Naive B cell (primary cell): Measurements from ENCODE around the gene HID1. TPM values are rescaled to one million over a fixed set of nuclear protein-coding genes. Genes with fewer than 3 reads are reported as not detected.

Source experiments
- ATAC-seq, 2 donors: fragments of 150-1000 bp; cut with Tn5 transposase; 2 replicates each; pipeline ENCODE4 v1.10.0; 2021; ENCODE audit warnings: low read depth in 2 of 2, mild to moderate bottlenecking in 2 of 2, moderate library complexity in 2 of 2
- DNase-seq: peaks from one replicate; pipeline ENCODE4 v3.0.0; 2022
- H3K27ac Mint-ChIP-seq, 6 donors: one replicate each; pipeline ENCODE4 v1.8.0; 2020 to 2022; ENCODE audit warnings: mild to moderate bottlenecking in 6 of 6, mixed read lengths in 6 of 6, moderate library complexity in 5 of 6, inconsistent platforms in 2 of 6
- H3K27me3 Mint-ChIP-seq, 3 donors: one replicate each; pipeline ENCODE4 v1.8.0; 2021 to 2022; ENCODE audit warnings: mixed read lengths in 3 of 3, mild to moderate bottlenecking in 1 of 3
- H3K36me3 Mint-ChIP-seq, 2 donors: one replicate each; pipeline ENCODE4 v1.8.0; 2020 to 2022; ENCODE audit warnings: mixed read lengths in 2 of 2, inconsistent platforms in 1 of 2, mild to moderate bottlenecking in 1 of 2
- H3K4me1 Mint-ChIP-seq, 3 donors: one replicate each; pipeline ENCODE4 v1.8.0; 2020 to 2022; ENCODE audit warnings: mixed read lengths in 3 of 3, inconsistent platforms in 1 of 3, mild to moderate bottlenecking in 1 of 3, moderate library complexity in 1 of 3
- H3K4me3 Mint-ChIP-seq, 8 donors: one replicate each; pipeline ENCODE4 v1.8.0; 2020 to 2022; ENCODE audit warnings: mild to moderate bottlenecking in 8 of 8, mixed read lengths in 8 of 8, moderate library complexity in 8 of 8, inconsistent platforms in 2 of 8
- H3K9me3 Mint-ChIP-seq, 7 donors: one replicate each; pipeline ENCODE4 v1.8.0; 2020 to 2022; ENCODE audit warnings: mixed read lengths in 7 of 7, mild to moderate bottlenecking in 5 of 7, inconsistent platforms in 2 of 7, moderate library complexity in 1 of 7
- polyA plus RNA-seq, 6 donors: library from polyadenylated mRNA; unstranded; fragments of 300-500 nt; fragmentation: Illumina TruSeq; gene quantifications; one replicate each; pipeline ENCODE4 v1.2.3, GENCODE V29; 2021; ENCODE audit warnings: low read depth in 6 of 6

HID1 gene
- polyA plus RNA-seq, 6 donors from 2014 or later: 0.08 to 0.23 TPM; not detected in 4

DNA sequence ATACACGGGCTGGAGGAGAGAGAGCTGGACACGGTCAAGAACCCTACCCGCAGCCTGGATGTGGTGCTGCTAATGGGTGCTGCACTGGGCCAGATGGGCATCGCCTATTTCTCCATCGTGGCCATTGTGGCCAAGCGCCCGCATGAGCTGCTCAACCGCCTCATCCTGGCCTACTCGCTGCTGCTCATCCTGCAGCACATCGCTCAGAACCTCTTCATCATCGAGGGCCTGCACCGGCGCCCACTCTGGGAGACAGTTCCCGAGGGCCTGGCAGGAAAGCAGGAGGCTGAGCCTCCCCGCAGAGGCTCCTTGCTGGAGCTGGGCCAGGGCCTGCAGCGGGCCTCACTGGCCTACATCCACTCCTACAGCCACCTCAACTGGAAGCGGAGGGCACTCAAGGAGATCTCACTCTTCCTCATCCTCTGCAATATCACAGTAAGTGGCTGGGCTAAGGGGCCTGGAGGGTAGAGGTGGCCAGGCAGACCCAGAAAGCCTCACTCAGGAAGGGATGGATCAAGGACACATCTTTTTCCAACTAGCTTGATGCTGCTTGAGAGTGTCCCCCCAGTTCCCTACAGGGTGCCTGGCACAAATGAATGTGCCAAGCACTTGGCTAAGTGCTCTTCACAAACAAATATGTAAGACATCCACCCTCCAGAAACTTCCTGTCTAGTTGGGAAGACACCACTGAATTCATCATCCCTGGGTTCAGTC, 25.4 kb downstream of the HID1 start:
- Mint-ChIP-seq H3K4me1 (no peaks in the 10 kb centered on the region), H3K9me3 (no peaks in the 10 kb centered on the region), H3K4me3 (no peak overlapping the region), H3K36me3 (no peaks in the 10 kb centered on the region), H3K27ac (no peak overlapping the region), H3K27me3 (peaks cover 6 to 60% (median 22%) of the 10 kb centered on the region in 3 donors)
- no peak for DNase-seq
- no peak for ATAC-seq

- Mint-ChIP-seq H3K9me3 (no peaks in the 10 kb centered on the region), H3K4me3 (no peak overlapping the region), H3K27ac (no peak overlapping the region), H3K36me3 (no peaks in the 10 kb centered on the region), H3K27me3 (peaks cover 11 to 64% (median 27%) of the 10 kb centered on the region in 3 donors), H3K4me1 (no peaks in the 10 kb centered on the region)
- ATAC-seq: no peak
- DNase-seq: no peak
Measured at GRCh38 chr17:74946641-74947040, 25.9 kb downstream of the HID1 start.

DNA sequence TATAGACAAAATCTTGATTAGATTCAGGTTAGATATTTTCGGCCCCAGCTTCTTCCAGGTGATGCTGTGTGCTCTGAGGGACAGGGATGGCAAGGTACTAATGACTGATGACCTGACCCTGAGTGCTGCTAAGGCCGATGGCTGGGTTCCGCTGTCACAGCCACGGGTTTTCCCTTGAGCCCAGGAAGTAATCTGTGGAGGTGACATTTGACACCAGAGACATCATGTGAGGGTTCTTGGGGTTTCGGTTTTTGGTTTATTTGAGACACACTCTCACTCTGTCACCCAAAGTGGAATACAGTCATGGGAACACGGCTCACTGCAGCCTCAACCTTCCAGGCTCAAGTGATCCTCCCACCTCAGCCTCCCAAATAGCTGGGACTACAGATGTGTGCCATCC, 27.0 kb downstream of the HID1 start:
- H3K36me3 Mint-ChIP-seq: no peaks in the 10 kb centered on the region
- no peak for DNase-seq
- no peak for ATAC-seq
- H3K27me3 Mint-ChIP-seq: peaks cover 15 to 67% (median 34%) of the 10 kb centered on the region in 3 donors
- H3K9me3 Mint-ChIP-seq: no peaks in the 10 kb centered on the region
- no peaks in the 10 kb centered on the region for H3K4me1 Mint-ChIP-seq
- H3K27ac Mint-ChIP-seq: no peak overlapping the region
- H3K4me3 Mint-ChIP-seq: no peak overlapping the region

GRCh38 chr17:74943808-74944522, 28.6 kb downstream of the HID1 start:
- Mint-ChIP-seq H3K4me1 (no peaks in the 10 kb centered on the region), H3K27ac (peak overlapping the region in 1 of 6 donors; percentile 6), H3K27me3 (peaks cover 22 to 67% (median 45%) of the 10 kb centered on the region in 3 donors), H3K36me3 (no peaks in the 10 kb centered on the region), H3K4me3 (no peak overlapping the region), H3K9me3 (no peaks in the 10 kb centered on the region)
- no peak for DNase-seq
- ATAC-seq: no peak

DNA sequence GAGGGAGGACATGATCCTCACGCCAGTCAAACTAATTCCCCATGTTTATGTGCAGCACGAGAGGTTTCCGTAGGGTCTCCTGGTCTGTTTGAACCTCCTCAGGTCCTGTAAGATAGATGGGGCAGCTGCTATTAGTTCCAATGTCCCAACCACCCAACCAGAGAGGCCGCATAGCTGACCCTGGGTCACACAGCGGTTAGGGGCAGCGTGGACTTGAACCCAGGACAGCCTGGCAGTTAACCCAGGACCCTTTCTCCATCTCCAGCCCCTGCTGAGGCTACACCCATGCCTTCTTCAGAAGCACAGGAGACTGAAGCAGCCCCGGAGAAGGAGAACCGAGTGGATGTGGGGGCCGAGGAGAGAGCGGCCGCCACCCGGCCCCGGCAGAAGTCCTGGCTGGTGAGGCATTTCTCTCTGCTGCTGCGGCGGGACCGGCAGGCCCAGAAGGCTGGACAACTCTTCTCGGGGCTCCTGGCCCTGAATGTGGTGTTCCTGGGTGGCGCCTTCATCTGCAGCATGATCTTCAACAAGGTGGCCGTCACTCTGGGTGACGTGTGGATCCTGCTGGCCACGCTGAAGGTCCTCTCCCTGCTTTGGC, 31.3 kb downstream of the HID1 start:
- DNase-seq: no peak
- Mint-ChIP-seq H3K9me3 (no peaks in the 10 kb centered on the region), H3K4me3 (peak overlapping the region in 1 of 8 donors; percentile 60), H3K36me3 (no peaks in the 10 kb centered on the region), H3K4me1 (no peaks in the 10 kb centered on the region), H3K27me3 (peaks cover 31 to 76% (median 60%) of the 10 kb centered on the region in 3 donors), H3K27ac (no peak overlapping the region)
- no peak for ATAC-seq

- Mint-ChIP-seq H3K4me1 (peaks cover 0 to 3% (median 0%) of the 10 kb centered on the region in 3 donors), H3K9me3 (no peaks in the 10 kb centered on the region), H3K36me3 (no peaks in the 10 kb centered on the region), H3K4me3 (no peak overlapping the region), H3K27me3 (peaks cover 36 to 77% (median 69%) of the 10 kb centered on the region in 3 donors), H3K27ac (no peak overlapping the region)
- ATAC-seq (no peak), DNase-seq (no peak)
Measured at GRCh38 chr17:74939534-74939933, 33.0 kb downstream of the HID1 start.

GRCh38 chr17:74938194-74938950, 34.2 kb downstream of the HID1 start:
- Mint-ChIP-seq H3K36me3 (no peaks in the 10 kb centered on the region), H3K27ac (no peak overlapping the region), H3K4me1 (peaks cover 0 to 3% (median 0%) of the 10 kb centered on the region in 3 donors), H3K27me3 (peaks cover 39 to 79% (median 68%) of the 10 kb centered on the region in 3 donors), H3K9me3 (no peaks in the 10 kb centered on the region), H3K4me3 (peak overlapping the region in 1 of 8 donors; percentile 42)
- no peak for DNase-seq
- ATAC-seq: no peak

GRCh38 chr17:74937064-74938051, 35.2 kb downstream of the HID1 start:
- Mint-ChIP-seq H3K4me3 (no peak overlapping the region), H3K27me3 (peaks cover 43 to 82% (median 72%) of the 10 kb centered on the region in 3 donors), H3K4me1 (peaks cover 0 to 3% (median 0%) of the 10 kb centered on the region in 3 donors), H3K9me3 (no peaks in the 10 kb centered on the region), H3K36me3 (no peaks in the 10 kb centered on the region), H3K27ac (no peak overlapping the region)
- DNase-seq (no peak), ATAC-seq (no peak)

DNA sequence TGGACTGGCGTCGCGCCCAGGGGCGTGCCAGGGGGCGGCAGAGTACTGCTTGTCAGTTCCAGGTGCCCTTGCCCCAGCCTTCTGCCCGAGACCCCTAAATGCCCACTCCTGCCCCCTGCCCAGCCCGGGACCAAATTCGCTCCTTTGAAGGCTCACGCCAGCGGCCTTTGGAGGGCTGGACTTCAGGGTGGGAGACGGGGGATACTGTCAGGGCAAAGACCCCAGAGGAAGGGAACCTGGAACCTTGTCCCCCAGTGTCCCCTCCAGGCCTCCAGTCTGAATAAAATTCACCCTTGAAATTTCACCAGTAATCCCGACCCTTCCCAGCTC, 36.1 kb downstream of the HID1 start:
- peaks cover 0 to 3% (median 0%) of the 10 kb centered on the region in 3 donors for H3K4me1 Mint-ChIP-seq
- no peaks in the 10 kb centered on the region for H3K9me3 Mint-ChIP-seq
- ATAC-seq (no peak), DNase-seq (no peak)
- H3K27me3 Mint-ChIP-seq: peaks cover 46 to 80% (median 71%) of the 10 kb centered on the region in 3 donors
- H3K4me3 Mint-ChIP-seq: no peak overlapping the region
- H3K27ac Mint-ChIP-seq: no peak overlapping the region
- no peaks in the 10 kb centered on the region for H3K36me3 Mint-ChIP-seq

DNA sequence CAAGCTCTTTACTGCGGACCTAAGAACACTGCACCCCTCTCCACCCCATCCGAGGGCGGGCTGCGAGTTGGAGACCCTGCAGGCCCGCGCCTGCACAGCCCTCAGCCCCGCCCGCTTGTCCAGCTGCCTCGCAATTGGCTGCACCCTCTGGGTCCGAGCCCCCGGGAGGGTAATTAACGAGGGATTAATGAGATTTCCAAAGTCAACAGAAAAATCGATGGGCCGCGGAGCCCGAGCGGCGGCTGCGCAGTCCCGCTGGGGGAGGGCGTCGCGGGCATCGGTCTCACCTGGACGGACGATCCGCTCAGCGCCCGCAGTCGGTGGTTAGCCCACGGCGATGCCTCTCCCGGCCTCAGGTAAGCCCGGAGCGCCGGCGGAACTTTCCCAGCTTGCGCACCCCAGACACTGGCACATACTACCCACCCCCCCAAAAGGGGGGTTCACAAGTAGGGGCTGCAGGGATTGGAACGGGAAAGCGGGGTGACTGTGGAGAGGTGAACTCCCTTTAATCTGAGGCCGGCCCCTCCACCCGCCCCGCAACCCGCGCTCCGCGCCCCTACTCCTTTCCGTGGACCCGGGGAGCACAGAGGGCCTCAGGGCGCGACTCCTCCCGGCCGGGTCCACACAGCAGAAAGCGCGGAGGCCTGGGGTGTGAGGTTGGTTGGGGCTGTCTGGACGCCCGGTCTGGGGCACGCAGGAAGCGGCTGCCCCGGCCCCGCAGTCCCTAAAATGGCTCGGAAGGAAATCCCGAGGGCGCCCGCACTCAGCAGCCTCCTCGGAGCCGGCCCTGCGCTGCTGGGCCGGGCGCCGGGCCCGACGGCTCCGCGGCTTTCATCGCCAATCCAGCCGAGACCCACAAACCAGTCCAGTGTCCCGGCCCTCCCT, 36.7 kb downstream of the HID1 start, which contains the start of gene OTOP3:
TSS of gene OTOP3 (plus strand) at position 314 of the 885 bp plus-strand sequence. CDS start at position 338, 24 bp downstream.
- Mint-ChIP-seq H3K27ac (no peak within 1 kb of the TSS), H3K36me3 (no peaks in the 10 kb centered on the region), H3K4me3 (peak within 1 kb of the TSS in 2 of 8 donors; percentile 5 to 57), H3K27me3 (peaks cover 49 to 82% (median 74%) of the 10 kb centered on the region in 3 donors), H3K4me1 (peaks cover 0 to 3% (median 0%) of the 10 kb centered on the region in 3 donors), H3K9me3 (no peaks in the 10 kb centered on the region)
- no peak for ATAC-seq
- no peak for DNase-seq

GRCh38 chr17:74935048-74935447, 37.5 kb downstream of the HID1 start:
- no peak for ATAC-seq
- Mint-ChIP-seq H3K9me3 (no peaks in the 10 kb centered on the region), H3K36me3 (no peaks in the 10 kb centered on the region), H3K4me1 (peaks cover 0 to 3% (median 0%) of the 10 kb centered on the region in 3 donors), H3K27me3 (peaks cover 46 to 86% (median 77%) of the 10 kb centered on the region in 3 donors), H3K4me3 (peak overlapping the region in 2 of 8 donors; percentile 5 to 57), H3K27ac (no peak overlapping the region)
- DNase-seq: no peak
